ENCODE measurements around the gene PARP9. TPM values are rescaled to one million over a fixed set of nuclear protein-coding genes. Genes with fewer than 3 reads are reported as not detected.

Gene PARP9
- total RNA-seq, 3 donors from 2014 or later (not counting 1 experiment from before 2014, with no cell fraction given), result 23.8 to 41.1 (median 38.5) TPM

DNA sequence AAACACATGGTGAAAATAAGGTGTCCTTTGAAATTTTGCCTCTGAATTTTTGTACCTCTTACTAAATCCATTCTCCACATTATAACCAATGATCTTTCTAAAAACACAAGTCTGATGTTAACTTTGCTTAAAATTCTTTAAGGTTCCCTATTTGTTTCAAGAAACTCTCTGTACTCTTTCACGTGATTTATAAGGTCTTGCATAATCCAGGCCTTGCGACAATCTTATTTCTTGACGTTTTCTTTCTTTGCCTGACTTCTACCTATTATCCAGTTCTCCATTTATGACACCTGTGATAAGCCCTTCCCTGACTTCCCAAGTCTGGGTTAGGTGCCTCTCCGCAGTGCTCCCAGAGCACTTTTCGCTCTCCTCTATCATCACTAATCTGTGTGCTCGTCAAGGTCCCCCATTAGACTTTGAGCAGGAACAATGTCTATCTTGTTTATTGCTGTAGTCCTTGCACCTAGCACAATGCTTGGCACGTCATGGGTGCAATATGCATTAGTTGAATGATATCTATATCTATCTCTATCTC is 25.1 kb downstream of the PARP9 start:
- Histone ChIP-seq H3K27ac (ENCODE audit: low read length) (no peak overlapping the region), H3K27me3 (ENCODE audit: control insufficient read depth, insufficient read depth, low read length) (no peaks in the 10 kb centered on the region), H3K4me1 (ENCODE audit: control insufficient read depth, insufficient read depth, low read length) (no peaks in the 10 kb centered on the region), H3K36me3 (ENCODE audit: control insufficient read depth, insufficient read depth, low read length) (peaks cover 75% of the 10 kb centered on the region), H3K9me3 (ENCODE audit: control insufficient read depth, insufficient read depth, low read length) (no peaks in the 10 kb centered on the region), H3K4me3 (ENCODE audit: low read length) (no peak overlapping the region)
- H3K9me3 Mint-ChIP-seq, result no peaks in the 10 kb centered on the region
- intact Hi-C loops (cut with micrococcal nuclease), result no loop called here
- no peaks in the 10 kb centered on the region for H3K27me3 Mint-ChIP-seq (ENCODE audit: low read depth in 2 of 2)
- TF ChIP-seq, protein P1, sequence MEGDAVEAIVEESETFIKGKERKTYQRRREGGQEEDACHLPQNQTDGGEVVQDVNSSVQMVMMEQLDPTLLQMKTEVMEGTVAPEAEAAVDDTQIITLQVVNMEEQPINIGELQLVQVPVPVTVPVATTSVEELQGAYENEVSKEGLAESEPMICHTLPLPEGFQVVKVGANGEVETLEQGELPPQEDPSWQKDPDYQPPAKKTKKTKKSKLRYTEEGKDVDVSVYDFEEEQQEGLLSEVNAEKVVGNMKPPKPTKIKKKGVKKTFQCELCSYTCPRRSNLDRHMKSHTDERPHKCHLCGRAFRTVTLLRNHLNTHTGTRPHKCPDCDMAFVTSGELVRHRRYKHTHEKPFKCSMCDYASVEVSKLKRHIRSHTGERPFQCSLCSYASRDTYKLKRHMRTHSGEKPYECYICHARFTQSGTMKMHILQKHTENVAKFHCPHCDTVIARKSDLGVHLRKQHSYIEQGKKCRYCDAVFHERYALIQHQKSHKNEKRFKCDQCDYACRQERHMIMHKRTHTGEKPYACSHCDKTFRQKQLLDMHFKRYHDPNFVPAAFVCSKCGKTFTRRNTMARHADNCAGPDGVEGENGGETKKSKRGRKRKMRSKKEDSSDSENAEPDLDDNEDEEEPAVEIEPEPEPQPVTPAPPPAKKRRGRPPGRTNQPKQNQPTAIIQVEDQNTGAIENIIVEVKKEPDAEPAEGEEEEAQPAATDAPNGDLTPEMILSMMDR (IDR thresholded peaks at IDR 0.05), result no peak
- WGBS (ENCODE audit: insufficient coverage), result 87% methylated on average over 7 of the region's 7 CpGs
- ATAC-seq (no peak), DNase-seq (no peak)
- no peak overlapping the region for H3K27ac Mint-ChIP-seq
- H3K4me1 Mint-ChIP-seq, result peaks cover 18 to 21% of the 10 kb centered on the region in 2 donors
- H3K4me3 Mint-ChIP-seq, result no peak overlapping the region
- peaks cover 36% of the 10 kb centered on the region for H3K36me3 Mint-ChIP-seq

- no peak for DNase-seq
- no peaks in the 10 kb centered on the region for H3K9me3 Mint-ChIP-seq
- H3K27ac Mint-ChIP-seq, result peak overlapping the region in 1 of 2 donors; percentile 17
- H3K4me1 Mint-ChIP-seq, result peaks cover 15 to 21% of the 10 kb centered on the region in 2 donors
- H3K9me3 ChIP-seq (ENCODE audit: control insufficient read depth, insufficient read depth, low read length), result no peaks in the 10 kb centered on the region
- intact Hi-C loops (cut with micrococcal nuclease), result no loop called here
- peaks cover 93% of the 10 kb centered on the region for H3K36me3 ChIP-seq (ENCODE audit: control insufficient read depth, insufficient read depth, low read length)
- no peaks in the 10 kb centered on the region for H3K27me3 Mint-ChIP-seq (ENCODE audit: low read depth in 2 of 2)
- TF ChIP-seq, protein P1 (IDR thresholded peaks at IDR 0.05), result no peak
- 91% methylated on average over 3 of the region's 3 CpGs for WGBS (ENCODE audit: insufficient coverage)
- H3K27ac ChIP-seq (ENCODE audit: low read length), result no peak overlapping the region
- H3K27me3 ChIP-seq (ENCODE audit: control insufficient read depth, insufficient read depth, low read length), result no peaks in the 10 kb centered on the region
- no peak overlapping the region for H3K4me3 Mint-ChIP-seq
- H3K4me3 ChIP-seq (ENCODE audit: low read length), result no peak overlapping the region
- no peaks in the 10 kb centered on the region for H3K4me1 ChIP-seq (ENCODE audit: control insufficient read depth, insufficient read depth, low read length)
- H3K36me3 Mint-ChIP-seq, result peaks cover 41% of the 10 kb centered on the region
- no peak for ATAC-seq
These were observed 27.5 kb downstream of the PARP9 start for GRCh38 chr3:122536632-122537001.

DNA sequence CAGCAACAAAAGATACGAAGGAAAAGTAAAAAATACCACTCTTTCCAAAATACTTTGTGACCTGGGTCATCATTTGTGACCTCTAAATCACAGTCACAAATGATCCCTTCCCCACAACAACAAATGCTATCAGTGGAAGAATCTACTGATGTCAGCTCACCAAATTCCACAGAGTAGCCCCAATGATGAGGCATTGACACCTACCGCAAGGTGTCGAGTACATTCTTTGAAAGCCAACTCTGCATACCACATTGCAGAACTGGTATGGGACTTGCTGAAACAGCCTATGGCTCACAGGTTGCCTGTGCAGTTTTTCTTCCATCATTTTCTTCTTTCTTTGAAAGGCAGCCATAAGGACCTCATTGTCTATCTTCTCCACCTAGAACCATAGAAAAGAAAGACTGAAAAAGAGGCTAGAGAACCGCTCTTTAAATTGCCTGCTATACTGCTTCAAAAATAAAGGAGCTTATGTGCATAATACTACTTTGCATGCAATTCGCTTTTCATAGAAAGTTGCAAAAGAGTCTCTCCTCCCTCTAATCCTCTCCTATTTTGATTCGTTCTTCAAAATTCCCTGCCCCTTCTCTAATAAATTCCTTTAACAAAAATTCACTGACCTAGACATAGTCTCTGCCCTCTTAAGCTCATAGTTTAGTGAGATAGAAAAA is 28.0 kb downstream of the PARP9 start:
- Histone ChIP-seq H3K27ac (ENCODE audit: low read length) (no peak overlapping the region), H3K4me1 (ENCODE audit: control insufficient read depth, insufficient read depth, low read length) (no peaks in the 10 kb centered on the region), H3K9me3 (ENCODE audit: control insufficient read depth, insufficient read depth, low read length) (no peaks in the 10 kb centered on the region), H3K27me3 (ENCODE audit: control insufficient read depth, insufficient read depth, low read length) (no peaks in the 10 kb centered on the region), H3K36me3 (ENCODE audit: control insufficient read depth, insufficient read depth, low read length) (peaks cover 93% of the 10 kb centered on the region), H3K4me3 (ENCODE audit: low read length) (no peak overlapping the region)
- DNase-seq, result no peak
- no peaks in the 10 kb centered on the region for H3K27me3 Mint-ChIP-seq (ENCODE audit: low read depth in 2 of 2)
- no peaks in the 10 kb centered on the region for H3K9me3 Mint-ChIP-seq
- H3K4me1 Mint-ChIP-seq, result peaks cover 15 to 21% of the 10 kb centered on the region in 2 donors
- H3K36me3 Mint-ChIP-seq, result peaks cover 41% of the 10 kb centered on the region
- ATAC-seq, result no peak
- TF ChIP-seq, protein P1 (IDR thresholded peaks at IDR 0.05), result no peak
- WGBS (ENCODE audit: insufficient coverage), result 90% methylated on average over 6 of the region's 6 CpGs
- no peak overlapping the region for H3K4me3 Mint-ChIP-seq
- intact Hi-C loops (cut with micrococcal nuclease), result no loop called here
- no peak overlapping the region for H3K27ac Mint-ChIP-seq
